DOHH2 (cell line): ENCODE data around the gene PTPRN2.

ENCODE experiments used
- EZH2phosphoT487 ChIP-seq: fragments of 200-600 bp; sonication (generic); IDR thresholded peaks from 2 replicates; pipeline ENCODE4 v1.6.1; 2017; ENCODE audit warnings: borderline replicate concordance, mild to moderate bottlenecking, antibody characterized with exemption, low read length, moderate library complexity, mixed read lengths
- TF ChIP-seq, protein P1 (sequence below): fragments of 200-600 bp; sonication (generic); IDR thresholded peaks from one replicate; pipeline ENCODE4 v1.5.1; 2014; ENCODE audit warnings: antibody characterized with exemption, mild to moderate bottlenecking, low read depth, low read length; ENCODE audit not compliant: poor library complexity, severe bottlenecking

DNA sequence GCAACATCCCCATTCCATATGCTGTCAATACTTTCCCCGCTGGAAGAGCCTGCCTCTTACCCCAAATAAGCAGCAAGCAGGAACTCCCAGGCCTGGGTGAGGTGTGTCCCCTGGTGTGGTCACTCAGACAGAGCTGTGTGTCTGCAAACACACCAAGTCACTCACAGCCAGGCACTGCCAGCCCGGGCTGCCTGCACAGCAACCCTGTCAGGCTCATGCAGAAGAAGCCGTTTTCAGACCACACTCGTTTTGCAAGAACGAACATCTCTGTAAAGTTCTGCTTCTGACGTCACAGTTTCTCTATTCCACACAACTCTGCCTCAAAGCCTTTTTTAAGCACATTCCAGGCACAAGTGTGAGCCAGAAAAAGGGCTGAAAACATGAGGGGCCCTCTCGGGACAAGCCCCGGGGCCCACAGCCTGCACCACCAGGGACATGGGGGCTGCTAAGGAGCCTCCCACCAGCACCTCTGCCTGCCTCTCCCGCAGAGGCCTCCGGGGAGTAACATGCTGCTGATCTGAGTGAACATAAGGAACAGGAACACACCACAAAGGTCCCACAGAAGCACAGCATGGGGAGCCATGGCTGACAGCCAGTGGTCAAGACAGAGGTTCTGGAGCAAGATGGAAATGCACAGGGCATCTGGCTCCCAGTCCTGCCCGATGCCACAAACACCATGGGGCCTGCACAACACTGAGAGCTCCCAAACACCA lies 11.4 kb downstream of the PTPRN2 start:
- TF ChIP-seq, protein P1, sequence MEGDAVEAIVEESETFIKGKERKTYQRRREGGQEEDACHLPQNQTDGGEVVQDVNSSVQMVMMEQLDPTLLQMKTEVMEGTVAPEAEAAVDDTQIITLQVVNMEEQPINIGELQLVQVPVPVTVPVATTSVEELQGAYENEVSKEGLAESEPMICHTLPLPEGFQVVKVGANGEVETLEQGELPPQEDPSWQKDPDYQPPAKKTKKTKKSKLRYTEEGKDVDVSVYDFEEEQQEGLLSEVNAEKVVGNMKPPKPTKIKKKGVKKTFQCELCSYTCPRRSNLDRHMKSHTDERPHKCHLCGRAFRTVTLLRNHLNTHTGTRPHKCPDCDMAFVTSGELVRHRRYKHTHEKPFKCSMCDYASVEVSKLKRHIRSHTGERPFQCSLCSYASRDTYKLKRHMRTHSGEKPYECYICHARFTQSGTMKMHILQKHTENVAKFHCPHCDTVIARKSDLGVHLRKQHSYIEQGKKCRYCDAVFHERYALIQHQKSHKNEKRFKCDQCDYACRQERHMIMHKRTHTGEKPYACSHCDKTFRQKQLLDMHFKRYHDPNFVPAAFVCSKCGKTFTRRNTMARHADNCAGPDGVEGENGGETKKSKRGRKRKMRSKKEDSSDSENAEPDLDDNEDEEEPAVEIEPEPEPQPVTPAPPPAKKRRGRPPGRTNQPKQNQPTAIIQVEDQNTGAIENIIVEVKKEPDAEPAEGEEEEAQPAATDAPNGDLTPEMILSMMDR = no peak
- TF ChIP-seq EZH2phosphoT487 = no peak
